Non-pigmented ciliary epithelial cell (primary cell): Measurements from ENCODE around the gene CCNT2.
A peak's percentile ranks its signal among the peaks of the same experiment; 100 is the strongest.
"Not testable (repeated sequence)": the region's sequence is repeated elsewhere in the genome, so short reads cannot be mapped to it uniquely, and the experiment has no call there.

Experiments used
- DNase-seq: peaks from one replicate; pipeline ENCODE4 v3.0.0-alpha.2; 2010; ENCODE audit warnings: low read depth

Gene CCNT2

GRCh38 chr2:134975281-134976009, 56.8 kb downstream of the CCNT2 start:
- DNase-seq = no peak

GRCh38 chr2:134976074-134976702, 57.6 kb downstream of the CCNT2 start:
- DNase-seq = no peak

GRCh38 chr2:134977104-134977503, 58.5 kb downstream of the CCNT2 start:
- not testable (repeated sequence) for DNase-seq

GRCh38 chr2:134979221-134979620, 60.6 kb downstream of the CCNT2 start:
- no peak for DNase-seq

- DNase-seq = no peak
Observed at GRCh38 chr2:134980639-134981038, 62.0 kb downstream of the CCNT2 start.

GRCh38 chr2:134982603-134983002, 64.0 kb downstream of the CCNT2 start:
- DNase-seq = no peak

GRCh38 chr2:134985061-134985460, 66.4 kb downstream of the CCNT2 start:
- DNase-seq = no peak

- DNase-seq = no peak
Observed at GRCh38 chr2:134988994-134989605, 70.5 kb downstream of the CCNT2 start.

- no peak for DNase-seq
Observed at GRCh38 chr2:134999521-134999920, 80.9 kb downstream of the CCNT2 start.

- no peak for DNase-seq
Observed at GRCh38 chr2:135002836-135003235, 84.2 kb downstream of the CCNT2 start.

- peak; percentile 18 for DNase-seq
Observed at GRCh38 chr2:135004005-135004746, 85.6 kb downstream of the CCNT2 start.

GRCh38 chr2:135005753-135006152, 87.1 kb downstream of the CCNT2 start:
- DNase-seq = no peak
